Sigmoid colon (tissue), 4 donors: ENCODE data around the gene IER5.

ENCODE experiments used
- CTCF ChIP-seq, 4 experiments: fragments of 450-650 bp in 3 of 4; fragments of 200-600 bp in 1 of 4; IDR thresholded peaks; one replicate each; pipeline ENCODE4 v1.5.1; 2016 to 2019; ENCODE audit warnings: antibody characterized with exemption in 4 of 4, mild to moderate bottlenecking in 3 of 4, moderate library complexity in 2 of 4
- EP300 ChIP-seq, 4 donors: sonication (generic); formaldehyde crosslinking; IDR thresholded peaks; one replicate each; pipeline ENCODE4 v1.6.1; 2017; ENCODE audit warnings: antibody characterized with exemption in 4 of 4
- POLR2A ChIP-seq, 2 donors: fragments of 450-650 bp; IDR thresholded peaks; one replicate each; pipeline ENCODE4 v1.6.1; 2016; ENCODE audit warnings: antibody characterized with exemption in 2 of 2, mild to moderate bottlenecking in 2 of 2, moderate library complexity in 2 of 2

- TF ChIP-seq POLR2A (IDR thresholded peaks at IDR 0.05) (no peak), CTCF (IDR thresholded peaks at IDR 0.05) (no peak), EP300 (IDR thresholded peaks at IDR 0.05) (no peak)
Observed at GRCh38 chr1:181100934-181101333, 12.4 kb downstream of the IER5 start.
